ENCODE measurements around the gene HAGH. TPM values are rescaled to one million over a fixed set of nuclear protein-coding genes. Genes with fewer than 3 reads are reported as not detected.

Gene HAGH
- total and polyA plus RNA-seq, 8 donors: 26.6 to 63.7 (median 37.4) TPM

DNA sequence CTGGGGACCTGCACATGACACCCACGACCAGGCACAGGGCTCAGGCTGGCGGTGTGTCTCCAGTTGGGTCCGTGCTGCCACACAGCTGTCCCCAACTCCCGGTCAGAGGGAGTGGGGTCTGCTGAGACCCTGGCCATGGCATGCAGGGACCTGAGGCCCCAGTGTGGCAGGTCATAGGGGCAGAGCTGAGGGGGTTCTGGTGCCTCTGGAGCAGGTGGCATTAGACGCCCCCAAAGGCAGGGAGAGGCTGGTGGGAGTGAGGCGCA, 39.6 kb downstream of the HAGH start:
- intact Hi-C loops (cut with DNase I): no loop called here
- TF ChIP-seq, protein P1, sequence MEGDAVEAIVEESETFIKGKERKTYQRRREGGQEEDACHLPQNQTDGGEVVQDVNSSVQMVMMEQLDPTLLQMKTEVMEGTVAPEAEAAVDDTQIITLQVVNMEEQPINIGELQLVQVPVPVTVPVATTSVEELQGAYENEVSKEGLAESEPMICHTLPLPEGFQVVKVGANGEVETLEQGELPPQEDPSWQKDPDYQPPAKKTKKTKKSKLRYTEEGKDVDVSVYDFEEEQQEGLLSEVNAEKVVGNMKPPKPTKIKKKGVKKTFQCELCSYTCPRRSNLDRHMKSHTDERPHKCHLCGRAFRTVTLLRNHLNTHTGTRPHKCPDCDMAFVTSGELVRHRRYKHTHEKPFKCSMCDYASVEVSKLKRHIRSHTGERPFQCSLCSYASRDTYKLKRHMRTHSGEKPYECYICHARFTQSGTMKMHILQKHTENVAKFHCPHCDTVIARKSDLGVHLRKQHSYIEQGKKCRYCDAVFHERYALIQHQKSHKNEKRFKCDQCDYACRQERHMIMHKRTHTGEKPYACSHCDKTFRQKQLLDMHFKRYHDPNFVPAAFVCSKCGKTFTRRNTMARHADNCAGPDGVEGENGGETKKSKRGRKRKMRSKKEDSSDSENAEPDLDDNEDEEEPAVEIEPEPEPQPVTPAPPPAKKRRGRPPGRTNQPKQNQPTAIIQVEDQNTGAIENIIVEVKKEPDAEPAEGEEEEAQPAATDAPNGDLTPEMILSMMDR (IDR thresholded peaks at IDR 0.05): no peak
- no peaks in the 10 kb centered on the region for H3K36me3 ChIP-seq
- no peak overlapping the region for H3K4me3 ChIP-seq
- FAIRE-seq (no peak), DNase-seq (peak in 1 of 6 donors; percentile 70), ATAC-seq (no peak)
- no peaks in the 10 kb centered on the region for H3K9me3 ChIP-seq
- 84% methylated on average over 6 of the region's 6 CpGs for WGBS, 2 donors
- H3K27ac ChIP-seq: no peak overlapping the region
- H3K4me1 ChIP-seq: peaks cover 0 to 6% (median 5%) of the 10 kb centered on the region in 3 donors
- H3K27me3 ChIP-seq: no peaks in the 10 kb centered on the region

DNA sequence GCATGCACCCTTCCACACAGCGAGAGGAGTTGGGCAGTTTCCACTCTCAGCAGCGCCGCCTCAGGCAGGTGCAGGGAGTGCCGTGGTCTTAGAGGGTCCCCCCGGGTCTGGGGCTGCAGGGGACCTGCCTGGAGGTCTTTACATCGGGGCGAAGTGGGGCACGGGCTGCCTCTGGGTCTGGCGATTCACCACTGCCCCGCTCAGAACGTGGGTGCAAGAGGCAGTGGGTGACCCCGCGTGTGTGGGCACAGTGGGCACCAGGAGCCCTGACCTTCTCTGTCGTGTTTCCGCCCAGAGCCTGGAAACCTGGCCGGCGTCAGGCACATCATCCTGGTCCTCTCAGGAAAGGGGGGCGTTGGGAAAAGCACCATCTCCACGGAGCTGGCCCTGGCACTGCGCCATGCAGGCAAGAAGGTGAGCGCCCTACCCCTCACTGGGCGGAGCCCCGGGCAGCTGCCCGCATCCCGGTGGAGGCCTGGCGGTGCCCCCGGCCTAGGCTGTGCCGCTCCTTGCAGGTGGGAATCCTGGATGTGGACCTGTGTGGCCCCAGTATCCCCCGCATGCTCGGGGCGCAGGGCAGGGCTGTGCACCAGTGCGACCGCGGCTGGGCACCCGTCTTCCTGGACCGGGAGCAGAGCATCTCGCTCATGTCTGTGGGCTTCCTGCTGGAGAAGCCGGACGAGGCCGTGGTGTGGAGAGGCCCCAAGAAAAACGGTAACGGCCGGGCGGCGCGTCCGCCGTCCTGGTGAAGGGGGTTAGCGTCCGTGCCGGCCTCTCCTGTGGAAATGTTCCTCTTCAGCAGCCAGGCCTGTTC, 40.2 kb downstream of the HAGH start:
- ATAC-seq: no peak
- TF ChIP-seq, protein P1 (IDR thresholded peaks at IDR 0.05): no peak
- Histone ChIP-seq H3K27ac (no peak overlapping the region), H3K4me3 (no peak overlapping the region), H3K9me3 (no peaks in the 10 kb centered on the region), H3K4me1 (peaks cover 0 to 8% (median 5%) of the 10 kb centered on the region in 3 donors), H3K27me3 (no peaks in the 10 kb centered on the region), H3K36me3 (no peaks in the 10 kb centered on the region)
- peak in 3 of 6 donors; percentile 55 to 81 (median 60) for DNase-seq
- intact Hi-C loops (cut with DNase I): no loop called here
- 87 to 88% methylated on average over 44 to 51 of the region's 51 CpGs for WGBS, 2 donors
- no peak for FAIRE-seq

DNA sequence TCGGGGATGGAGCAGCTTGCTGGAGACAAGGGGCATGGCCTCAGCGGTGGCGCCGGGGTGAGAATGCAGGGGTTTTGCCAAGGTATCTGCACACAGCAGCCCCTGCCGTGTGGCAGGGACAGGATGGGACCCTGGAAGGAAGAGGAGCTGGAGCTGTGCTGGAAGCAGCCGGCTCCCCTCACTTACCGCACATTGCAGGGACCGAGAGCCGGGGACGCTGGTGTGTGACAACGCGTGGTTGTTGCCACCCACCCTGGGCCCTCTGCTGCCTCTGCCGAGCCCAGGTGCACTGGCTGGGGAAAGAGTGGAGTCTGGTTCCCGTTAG, 40.8 kb downstream of the HAGH start:
- 87 to 91% methylated on average over 14 of the region's 14 CpGs for WGBS, 2 donors
- FAIRE-seq (no peak), ATAC-seq (no peak), DNase-seq (peak in 1 of 6 donors; percentile 67)
- H3K27ac ChIP-seq: no peak overlapping the region
- no peaks in the 10 kb centered on the region for H3K9me3 ChIP-seq
- no peak overlapping the region for H3K4me3 ChIP-seq
- TF ChIP-seq, protein P1 (IDR thresholded peaks at IDR 0.05): no peak
- H3K27me3 ChIP-seq: no peaks in the 10 kb centered on the region
- intact Hi-C loops (cut with DNase I): no loop called here
- H3K4me1 ChIP-seq: peaks cover 5 to 14% (median 9%) of the 10 kb centered on the region in 3 donors
- H3K36me3 ChIP-seq: no peaks in the 10 kb centered on the region

DNA sequence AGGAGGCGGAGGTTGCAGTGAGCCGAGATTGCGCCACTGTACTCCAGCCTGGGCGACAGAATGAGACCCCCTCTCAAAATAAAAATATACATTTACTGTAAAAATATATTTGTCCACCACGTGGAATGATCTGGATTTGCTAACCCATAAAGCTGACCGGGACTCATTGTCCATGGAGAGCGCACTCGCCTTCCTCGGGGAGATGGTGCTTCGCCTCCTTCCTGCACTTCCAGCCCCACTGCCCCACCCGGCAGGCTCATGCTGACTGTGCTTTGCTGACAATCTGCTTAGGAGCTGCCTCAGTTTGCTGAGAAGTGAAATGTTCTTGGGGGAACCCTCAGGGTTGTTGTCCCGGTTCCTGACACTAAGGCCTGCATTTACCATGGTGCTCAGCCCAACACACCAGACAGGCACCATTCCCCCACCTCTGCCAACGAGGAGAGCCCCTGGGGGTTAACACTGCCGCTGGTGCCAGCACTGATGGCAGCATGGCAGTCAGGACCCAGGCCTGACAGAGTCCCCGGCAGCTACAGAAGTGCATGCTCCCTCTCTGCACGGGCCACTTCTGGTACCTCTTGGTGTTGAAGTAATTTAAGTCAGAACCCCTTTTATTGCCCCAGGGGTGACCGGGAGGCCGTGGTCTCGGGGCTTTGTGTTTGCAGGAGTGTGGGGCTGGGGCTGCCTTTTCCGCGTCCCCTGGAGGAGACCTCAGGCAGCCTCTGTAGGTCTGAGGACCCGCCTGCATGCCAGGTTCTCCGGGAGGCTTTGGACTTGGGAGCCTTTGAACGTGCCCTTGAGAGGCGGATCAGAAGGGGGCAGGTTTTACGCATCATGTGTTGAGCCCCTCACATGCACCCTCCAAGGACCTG, 41.4 kb downstream of the HAGH start:
- DNase-seq (peak in 2 of 6 donors; percentile 16 to 26), ATAC-seq (no peak), FAIRE-seq (no peak)
- Histone ChIP-seq H3K36me3 (no peaks in the 10 kb centered on the region), H3K27ac (no peak overlapping the region), H3K27me3 (no peaks in the 10 kb centered on the region), H3K9me3 (no peaks in the 10 kb centered on the region), H3K4me3 (no peak overlapping the region), H3K4me1 (peaks cover 11 to 16% (median 15%) of the 10 kb centered on the region in 3 donors)
- 83 to 87% methylated on average over 26 of the region's 26 CpGs for WGBS, 2 donors
- intact Hi-C loops (cut with DNase I): no loop called here
- TF ChIP-seq, protein P1 (IDR thresholded peaks at IDR 0.05): no peak

All from pancreas (tissue), 10 donors.